ENCODE measurements around the gene GP1BB.

DNA sequence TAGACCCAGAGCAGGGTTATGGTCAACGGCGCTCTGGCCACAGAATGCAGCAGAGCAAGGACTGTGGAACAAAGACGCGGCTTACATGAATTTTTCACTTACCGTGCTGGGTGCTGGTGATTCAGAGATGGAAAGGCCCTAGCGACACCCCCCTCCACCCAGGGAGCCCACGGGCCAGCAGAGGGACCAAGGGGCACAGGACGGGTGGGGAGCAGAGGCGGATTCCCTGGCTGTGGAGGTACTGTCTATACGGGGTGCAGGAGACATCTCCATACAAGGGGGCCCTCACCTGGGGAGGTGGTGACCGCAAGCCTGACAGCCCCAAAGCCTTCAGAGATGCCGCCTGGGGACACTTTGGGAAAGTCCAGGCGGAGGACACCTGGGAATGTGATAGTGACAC is 10.1 kb upstream of the GP1BB start:
- TF ChIP-seq, protein P1, sequence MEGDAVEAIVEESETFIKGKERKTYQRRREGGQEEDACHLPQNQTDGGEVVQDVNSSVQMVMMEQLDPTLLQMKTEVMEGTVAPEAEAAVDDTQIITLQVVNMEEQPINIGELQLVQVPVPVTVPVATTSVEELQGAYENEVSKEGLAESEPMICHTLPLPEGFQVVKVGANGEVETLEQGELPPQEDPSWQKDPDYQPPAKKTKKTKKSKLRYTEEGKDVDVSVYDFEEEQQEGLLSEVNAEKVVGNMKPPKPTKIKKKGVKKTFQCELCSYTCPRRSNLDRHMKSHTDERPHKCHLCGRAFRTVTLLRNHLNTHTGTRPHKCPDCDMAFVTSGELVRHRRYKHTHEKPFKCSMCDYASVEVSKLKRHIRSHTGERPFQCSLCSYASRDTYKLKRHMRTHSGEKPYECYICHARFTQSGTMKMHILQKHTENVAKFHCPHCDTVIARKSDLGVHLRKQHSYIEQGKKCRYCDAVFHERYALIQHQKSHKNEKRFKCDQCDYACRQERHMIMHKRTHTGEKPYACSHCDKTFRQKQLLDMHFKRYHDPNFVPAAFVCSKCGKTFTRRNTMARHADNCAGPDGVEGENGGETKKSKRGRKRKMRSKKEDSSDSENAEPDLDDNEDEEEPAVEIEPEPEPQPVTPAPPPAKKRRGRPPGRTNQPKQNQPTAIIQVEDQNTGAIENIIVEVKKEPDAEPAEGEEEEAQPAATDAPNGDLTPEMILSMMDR (IDR thresholded peaks at IDR 0.05), result no peak
- no peak for TF ChIP-seq EP300 (IDR thresholded peaks at IDR 0.05)
